ENCODE results near the gene ZNF844.
"Not testable (repeated sequence)": the region's sequence is repeated elsewhere in the genome, so short reads cannot be mapped to it uniquely, and the experiment has no call there.

Gene ZNF844

DNA sequence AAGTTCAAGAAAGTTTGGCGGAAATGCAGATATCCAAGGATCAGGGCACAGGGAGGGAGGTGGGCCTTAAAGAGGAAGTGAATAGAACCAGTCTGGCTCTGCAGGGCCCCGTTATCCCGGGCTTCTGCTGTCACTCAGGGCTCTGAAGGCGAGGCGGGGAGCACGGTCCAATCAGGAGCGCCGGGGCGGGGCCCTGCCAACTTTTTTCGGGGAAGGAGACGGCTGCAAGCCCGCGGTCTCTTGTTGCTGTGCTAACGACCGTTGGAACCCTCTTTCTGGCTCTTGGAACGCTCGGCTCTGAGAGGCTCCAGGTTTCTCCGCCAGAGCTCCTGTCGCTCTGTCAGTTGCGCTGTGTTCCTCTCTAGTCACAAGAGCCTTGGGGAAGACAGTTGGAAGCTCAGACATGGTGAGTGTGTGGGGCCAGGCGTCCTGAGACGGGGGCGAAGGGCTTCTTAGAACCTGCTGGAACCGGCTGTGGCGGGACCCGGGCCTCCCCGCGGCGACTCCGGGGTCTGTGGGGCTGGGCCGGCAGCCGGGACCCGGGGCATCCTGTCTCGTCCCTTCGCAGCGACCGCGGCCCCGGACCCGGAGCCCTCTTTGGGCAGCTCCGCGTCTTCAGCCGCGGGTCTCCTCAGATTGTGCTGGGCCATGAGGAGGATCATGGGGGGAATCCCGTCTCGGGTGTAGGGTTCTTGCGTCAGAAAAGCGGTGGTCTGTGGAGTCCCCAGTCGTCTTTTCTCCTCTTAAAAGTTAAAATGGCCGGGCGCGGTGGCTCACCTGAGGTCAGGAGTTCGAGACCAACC, 27.7 kb downstream of the ZNF844 start:
- DNase-seq (ENCODE audit: low spot score): no peak

DNA sequence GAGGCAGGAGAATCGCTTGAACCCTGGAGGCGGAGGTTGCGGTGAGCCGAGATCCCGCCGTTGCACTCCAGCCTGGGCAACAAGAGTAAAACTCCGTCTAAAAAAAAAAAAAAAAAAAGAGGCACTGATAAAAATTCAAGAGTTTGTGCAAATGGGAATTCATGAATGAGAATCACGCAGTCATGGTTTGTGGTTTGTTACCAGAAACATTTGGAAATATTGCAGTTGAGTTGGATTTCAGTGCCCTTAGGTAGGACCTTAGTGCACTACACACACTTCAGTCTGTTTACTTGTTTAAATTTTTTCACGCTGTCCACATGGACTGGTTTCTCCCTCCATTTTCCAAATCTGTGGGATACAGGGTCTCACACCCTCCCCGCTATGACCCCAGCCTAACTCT, 28.4 kb downstream of the ZNF844 start:
- no peak for DNase-seq (ENCODE audit: low spot score)

DNA sequence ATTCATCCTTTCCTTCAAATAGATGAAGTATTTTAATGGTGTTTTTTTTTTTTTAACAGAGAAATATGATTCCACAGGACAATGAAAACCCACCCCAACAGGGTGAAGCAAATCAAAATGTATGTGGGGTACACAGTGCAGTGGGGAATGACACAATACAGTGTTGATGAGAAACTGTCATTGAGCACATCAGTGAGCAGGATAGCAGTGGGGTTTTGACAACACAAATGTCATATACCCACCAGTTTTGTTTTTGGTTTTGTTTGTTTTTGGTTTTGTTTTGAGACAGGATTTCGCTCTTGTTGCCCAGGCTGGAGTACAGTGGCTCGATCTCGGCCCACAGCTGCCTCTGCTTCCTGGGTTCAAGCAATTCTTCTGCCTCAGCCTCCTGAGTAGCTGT, 29.2 kb downstream of the ZNF844 start:
- no peak for DNase-seq (ENCODE audit: low spot score)

DNA sequence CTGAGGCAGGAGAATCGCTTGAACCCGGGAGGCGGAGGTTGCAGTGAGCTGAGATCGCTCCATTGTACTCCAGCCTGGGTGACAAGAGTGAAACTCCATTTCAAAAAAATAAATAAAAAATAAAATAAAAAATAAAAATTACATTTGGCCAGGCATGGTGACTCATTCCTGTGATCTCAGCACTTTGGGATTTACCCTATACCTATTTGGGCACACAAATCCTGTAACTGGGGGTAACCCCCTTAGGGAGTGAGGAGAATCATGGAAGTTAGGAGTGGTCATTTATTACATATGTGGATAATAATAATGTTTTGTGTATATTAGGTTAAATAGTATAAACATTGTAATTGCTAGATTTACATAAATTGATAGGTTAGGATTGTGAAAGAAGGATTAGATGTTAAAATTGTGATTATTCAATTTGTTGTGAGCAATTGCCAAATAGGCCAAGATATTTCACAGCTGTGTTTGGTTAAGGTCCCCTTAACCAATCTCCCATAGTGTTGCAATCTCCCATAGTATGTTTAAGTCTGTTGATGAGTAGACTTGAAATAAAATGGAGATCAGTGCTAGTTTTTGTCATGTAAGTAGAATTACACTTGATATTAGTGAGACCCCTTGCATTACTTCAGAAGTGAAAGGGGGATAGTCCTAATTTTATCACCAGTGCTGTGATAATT, 30.7 kb downstream of the ZNF844 start:
- no peak for DNase-seq (ENCODE audit: low spot score)

DNA sequence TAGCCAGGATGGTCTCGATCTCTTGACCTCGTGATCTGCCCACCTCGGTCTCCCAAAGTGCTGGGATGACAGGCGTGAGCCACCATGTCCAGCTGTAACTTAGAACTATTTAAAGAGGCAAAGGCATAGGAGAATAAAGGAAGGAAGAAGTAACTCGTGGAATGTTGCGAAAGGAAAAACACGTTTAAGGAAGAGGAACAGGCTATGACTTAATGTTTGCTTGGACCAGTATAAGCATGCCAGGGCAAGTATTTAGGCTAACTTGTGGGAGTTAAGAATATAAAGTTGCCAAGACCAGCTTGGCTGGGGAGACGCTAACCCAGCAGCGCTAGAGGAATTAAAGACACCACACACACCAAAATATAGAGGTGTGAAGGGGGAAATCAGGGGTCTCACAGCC, 33.5 kb downstream of the ZNF844 start:
- no peak for DNase-seq (ENCODE audit: low spot score)

DNA sequence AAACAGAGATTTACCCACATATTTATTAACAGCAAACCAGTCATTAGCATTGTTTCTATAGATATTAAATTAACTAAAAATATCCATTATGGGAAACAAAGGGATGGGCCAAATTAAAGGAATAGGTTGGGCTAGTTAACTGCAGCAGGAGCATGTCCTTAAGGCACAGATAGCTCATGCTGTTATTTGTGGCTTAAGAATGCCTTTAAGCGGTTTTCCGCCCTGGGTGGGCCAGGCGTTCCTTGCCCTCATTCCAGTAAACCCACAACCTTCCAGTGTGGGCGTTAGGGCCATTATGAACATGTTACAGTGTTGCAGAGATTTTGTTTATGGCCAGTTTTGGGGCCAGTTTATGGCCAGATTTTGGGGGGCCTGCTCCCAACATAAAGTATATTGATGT, 39.4 kb downstream of the ZNF844 start:
- not testable (repeated sequence) for DNase-seq (ENCODE audit: low spot score)

DNA sequence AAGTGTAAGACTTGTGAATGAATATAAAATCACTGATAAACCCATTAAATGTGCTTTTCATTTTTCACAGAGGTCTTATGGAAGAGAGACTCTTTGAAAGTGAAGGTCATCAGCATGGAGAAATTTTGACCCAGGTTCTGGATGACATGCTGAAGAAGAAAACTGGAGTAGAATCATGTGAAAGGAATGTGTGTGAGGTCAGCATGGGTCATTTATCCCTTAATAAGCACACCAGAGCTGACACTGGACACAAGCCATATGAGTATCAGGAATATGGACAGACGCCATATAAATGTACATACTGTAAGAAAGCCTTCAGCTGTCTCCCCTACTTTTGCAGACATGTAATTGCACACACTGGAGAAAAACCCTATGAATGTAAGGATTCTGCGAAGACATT, 46.6 kb downstream of the ZNF844 start:
- no peak for DNase-seq (ENCODE audit: low spot score)

DNA sequence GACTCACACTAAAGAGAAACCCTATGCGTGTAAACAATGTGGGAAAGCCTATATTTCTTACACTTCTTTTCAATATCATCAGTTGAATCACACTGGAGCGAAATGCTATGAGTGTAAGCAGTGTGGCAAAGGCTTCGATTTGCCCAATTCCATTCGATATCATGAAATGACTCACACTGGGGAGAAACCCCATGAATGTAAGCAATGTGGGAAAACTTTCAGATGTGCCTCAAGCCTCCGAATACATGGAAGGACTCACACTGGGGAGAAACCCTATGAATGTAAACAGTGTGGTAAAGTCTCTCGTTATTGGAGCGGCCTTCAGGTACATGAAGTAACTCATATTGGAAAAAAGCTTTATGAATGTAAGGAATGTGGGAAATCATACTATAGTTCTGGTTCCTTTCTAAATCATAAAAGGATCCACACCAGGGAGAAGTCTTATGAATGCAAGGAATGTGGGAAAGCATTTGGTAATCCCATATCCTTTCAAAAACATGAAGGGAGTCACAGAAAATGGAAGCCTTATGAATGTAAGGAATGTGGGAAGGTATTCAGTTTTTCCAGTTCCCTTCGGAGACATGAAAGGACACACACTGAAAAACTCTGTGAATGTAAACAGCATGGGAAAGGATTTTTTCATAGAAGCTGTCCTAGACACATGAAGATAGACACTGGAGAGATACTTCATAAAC, 47.6 kb downstream of the ZNF844 start:
- peak; percentile 31 for DNase-seq (ENCODE audit: low spot score)

DNA sequence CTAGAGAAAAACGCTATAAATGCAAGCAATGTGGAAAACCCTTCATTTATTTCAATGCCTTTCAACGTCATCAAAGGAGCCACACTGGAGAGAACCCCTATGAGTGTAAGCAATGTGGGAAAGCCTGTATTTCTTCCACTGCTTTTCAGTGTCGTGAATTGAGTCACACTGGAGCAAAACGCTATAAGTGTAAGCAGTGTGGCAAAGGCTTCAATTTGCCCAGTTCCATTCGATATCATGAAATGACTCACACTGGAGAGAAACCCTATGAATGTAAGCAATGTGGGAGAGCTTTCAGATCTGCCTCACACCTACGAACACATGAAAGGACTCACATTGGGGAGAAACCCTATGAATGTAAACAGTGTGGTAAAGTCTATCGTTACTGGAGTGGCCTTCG, 48.2 kb downstream of the ZNF844 start:
- DNase-seq (ENCODE audit: low spot score): peak; percentile 60

DNA sequence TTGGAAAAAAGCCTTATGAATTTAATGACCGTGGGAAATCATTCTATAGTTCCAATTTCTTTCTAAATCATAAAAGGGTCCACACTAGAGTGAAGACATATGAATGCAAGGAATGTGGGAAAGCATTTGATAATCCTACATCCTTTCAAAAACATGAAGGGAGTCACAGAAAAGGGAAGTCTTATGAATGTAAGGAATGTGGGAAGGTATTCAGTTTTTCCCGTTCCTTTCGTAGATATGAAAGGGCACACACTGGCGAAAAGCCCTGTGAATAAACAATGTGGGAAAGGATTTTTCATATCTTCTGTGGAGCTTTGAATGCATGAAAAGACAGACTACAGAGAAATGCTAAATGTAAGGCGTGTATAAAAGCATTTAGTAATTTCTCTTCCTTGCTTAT, 48.6 kb downstream of the ZNF844 start:
- peak; percentile 20 for DNase-seq (ENCODE audit: low spot score)

DNA sequence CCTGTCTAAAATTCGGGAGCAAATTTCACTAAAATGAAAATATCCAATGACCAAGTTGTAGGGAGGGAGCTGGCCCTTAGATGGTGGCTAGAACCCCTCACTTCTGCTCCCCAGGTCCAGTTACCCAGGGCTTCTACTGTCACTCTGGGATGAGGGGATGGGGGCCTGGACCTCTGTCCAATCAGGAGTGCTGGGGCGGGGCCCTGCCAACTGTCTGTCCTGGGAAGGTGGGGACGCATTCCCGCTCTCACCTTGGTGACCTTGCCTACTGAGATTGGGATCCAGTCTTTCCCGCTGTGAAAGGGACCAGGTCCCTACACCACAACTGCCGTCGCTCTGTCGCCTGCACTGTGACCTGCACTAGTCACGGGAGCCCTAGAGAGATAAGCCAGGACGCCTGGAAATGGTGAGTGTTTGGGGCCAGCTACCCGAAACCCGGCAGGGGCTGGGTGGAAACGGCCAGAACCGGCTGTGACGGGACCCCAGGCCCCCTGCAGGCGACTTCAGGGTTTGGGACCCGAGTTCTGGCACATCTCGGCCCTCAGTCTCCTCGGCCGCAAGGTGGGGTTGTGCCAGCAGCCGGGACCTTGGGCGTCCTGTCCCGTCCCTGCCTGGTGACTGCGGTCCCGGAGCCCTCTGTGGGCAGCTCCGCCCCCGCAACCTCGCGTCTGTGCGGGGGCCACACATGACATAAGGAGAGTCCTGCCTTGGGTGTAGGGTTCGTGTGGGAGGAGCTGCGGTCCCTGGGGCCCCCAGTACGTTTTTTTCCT, 52.9 kb downstream of the ZNF844 start:
- no peak for DNase-seq (ENCODE audit: low spot score)

DNA sequence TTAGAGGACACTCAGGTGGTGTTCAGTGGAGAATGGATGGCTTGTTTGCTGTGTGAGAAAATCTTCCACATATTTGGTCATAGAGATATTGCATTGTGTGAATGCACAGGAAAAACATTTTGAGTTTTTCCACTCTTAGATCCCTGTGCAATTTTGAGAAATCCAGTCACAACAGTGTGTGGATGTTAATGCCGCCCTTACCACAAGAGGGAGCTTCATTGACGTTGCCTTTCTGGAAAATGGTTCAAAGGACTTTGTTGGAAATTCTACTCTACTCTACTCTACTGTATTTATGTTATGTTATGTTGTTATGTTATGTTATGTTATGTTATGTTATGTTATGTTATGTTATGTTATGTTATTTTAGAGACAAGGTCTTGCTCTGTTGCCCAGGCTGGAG, 62.2 kb downstream of the ZNF844 start:
- peak; percentile 16 for DNase-seq (ENCODE audit: low spot score)

Data from SW480 (cell line).